ENCODE data around the gene CRIP3. TPM values are rescaled to one million over a fixed set of nuclear protein-coding genes. Genes with fewer than 3 reads are reported as not detected.

The CRIP3 gene
- total and polyA plus RNA-seq, 9 donors: 0.80 to 2.6 (median 1.7) TPM

DNA sequence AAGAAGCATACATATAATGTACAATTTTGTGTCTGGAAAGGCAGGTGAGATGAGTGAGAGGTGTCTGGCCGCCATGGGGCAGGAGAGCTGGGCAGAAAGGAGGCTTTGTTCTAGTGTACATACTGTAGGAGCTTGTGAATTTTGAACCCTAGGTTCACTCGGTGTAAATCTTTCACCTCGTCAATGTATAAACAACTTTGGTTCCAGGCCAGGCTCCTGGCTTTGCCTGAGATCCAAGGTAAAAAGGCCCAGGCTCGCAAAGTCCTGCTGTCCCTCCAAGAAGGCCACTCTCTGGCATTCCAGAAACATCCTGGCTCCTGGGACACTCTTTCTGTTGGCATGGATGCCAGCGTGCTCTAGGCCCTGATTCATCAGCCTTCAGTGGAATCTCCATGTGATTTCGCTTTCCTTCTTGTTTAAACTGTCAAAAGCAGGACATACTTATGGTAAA, 17.7 kb downstream of the CRIP3 start:
- intact Hi-C loops (cut with DNase I): no loop called here
- Histone ChIP-seq H3K4me3 (no peak overlapping the region), H3K27me3 (no peaks in the 10 kb centered on the region), H3K36me3 (no peaks in the 10 kb centered on the region), H3K4me1 (ENCODE audit: insufficient read depth) (no peaks in the 10 kb centered on the region), H3K27ac (no peak overlapping the region), H3K9me3 (no peaks in the 10 kb centered on the region)
- no peak for TF ChIP-seq EP300 (IDR thresholded peaks at IDR 0.05)
- no peak for TF ChIP-seq POLR2A (IDR thresholded peaks at IDR 0.05)
- TF ChIP-seq, protein P1, sequence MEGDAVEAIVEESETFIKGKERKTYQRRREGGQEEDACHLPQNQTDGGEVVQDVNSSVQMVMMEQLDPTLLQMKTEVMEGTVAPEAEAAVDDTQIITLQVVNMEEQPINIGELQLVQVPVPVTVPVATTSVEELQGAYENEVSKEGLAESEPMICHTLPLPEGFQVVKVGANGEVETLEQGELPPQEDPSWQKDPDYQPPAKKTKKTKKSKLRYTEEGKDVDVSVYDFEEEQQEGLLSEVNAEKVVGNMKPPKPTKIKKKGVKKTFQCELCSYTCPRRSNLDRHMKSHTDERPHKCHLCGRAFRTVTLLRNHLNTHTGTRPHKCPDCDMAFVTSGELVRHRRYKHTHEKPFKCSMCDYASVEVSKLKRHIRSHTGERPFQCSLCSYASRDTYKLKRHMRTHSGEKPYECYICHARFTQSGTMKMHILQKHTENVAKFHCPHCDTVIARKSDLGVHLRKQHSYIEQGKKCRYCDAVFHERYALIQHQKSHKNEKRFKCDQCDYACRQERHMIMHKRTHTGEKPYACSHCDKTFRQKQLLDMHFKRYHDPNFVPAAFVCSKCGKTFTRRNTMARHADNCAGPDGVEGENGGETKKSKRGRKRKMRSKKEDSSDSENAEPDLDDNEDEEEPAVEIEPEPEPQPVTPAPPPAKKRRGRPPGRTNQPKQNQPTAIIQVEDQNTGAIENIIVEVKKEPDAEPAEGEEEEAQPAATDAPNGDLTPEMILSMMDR (IDR thresholded peaks at IDR 0.05): no peak
- 74 to 80% (median 78%) methylated on average over 6 of the region's 6 CpGs for WGBS, 3 donors
- no peak for DNase-seq

DNA sequence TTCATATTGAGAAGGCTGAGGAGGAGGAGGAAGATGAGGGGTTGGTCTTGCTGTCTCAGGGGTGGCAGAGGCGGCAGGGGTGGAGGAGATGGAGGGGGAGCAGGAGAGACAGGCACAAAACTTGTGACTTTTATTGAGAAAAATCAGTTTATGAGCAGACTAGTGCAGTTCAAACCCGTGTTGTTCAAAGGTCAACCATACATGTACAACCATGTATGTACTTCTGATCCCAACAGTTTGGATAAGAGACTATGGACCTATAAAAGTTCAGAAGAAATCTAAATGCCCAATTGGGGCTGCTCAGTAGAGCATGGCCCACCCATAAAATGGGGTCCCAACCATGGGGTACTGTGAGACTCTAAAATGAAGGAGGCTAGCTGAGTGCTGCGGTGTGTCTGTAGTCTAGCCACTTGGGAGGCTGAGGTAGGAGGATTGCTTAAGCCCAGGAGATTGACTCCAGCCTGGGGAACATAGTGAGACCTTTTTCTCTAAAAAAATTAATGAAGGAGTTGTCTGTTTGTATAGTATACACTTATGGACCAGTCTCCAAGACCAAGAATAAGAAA, 18.2 kb downstream of the CRIP3 start:
- intact Hi-C loops (cut with DNase I): no loop called here
- H3K4me1 ChIP-seq (ENCODE audit: insufficient read depth): no peaks in the 10 kb centered on the region
- no peaks in the 10 kb centered on the region for H3K9me3 ChIP-seq
- H3K36me3 ChIP-seq: no peaks in the 10 kb centered on the region
- TF ChIP-seq EP300 (IDR thresholded peaks at IDR 0.05): no peak
- TF ChIP-seq, protein P1 (IDR thresholded peaks at IDR 0.05): no peak
- no peak for TF ChIP-seq POLR2A (IDR thresholded peaks at IDR 0.05)
- 69 to 88% (median 71%) methylated on average over 3 of the region's 3 CpGs for WGBS, 3 donors
- no peak for DNase-seq
- no peaks in the 10 kb centered on the region for H3K27me3 ChIP-seq
- no peak overlapping the region for H3K4me3 ChIP-seq
- no peak overlapping the region for H3K27ac ChIP-seq

DNA sequence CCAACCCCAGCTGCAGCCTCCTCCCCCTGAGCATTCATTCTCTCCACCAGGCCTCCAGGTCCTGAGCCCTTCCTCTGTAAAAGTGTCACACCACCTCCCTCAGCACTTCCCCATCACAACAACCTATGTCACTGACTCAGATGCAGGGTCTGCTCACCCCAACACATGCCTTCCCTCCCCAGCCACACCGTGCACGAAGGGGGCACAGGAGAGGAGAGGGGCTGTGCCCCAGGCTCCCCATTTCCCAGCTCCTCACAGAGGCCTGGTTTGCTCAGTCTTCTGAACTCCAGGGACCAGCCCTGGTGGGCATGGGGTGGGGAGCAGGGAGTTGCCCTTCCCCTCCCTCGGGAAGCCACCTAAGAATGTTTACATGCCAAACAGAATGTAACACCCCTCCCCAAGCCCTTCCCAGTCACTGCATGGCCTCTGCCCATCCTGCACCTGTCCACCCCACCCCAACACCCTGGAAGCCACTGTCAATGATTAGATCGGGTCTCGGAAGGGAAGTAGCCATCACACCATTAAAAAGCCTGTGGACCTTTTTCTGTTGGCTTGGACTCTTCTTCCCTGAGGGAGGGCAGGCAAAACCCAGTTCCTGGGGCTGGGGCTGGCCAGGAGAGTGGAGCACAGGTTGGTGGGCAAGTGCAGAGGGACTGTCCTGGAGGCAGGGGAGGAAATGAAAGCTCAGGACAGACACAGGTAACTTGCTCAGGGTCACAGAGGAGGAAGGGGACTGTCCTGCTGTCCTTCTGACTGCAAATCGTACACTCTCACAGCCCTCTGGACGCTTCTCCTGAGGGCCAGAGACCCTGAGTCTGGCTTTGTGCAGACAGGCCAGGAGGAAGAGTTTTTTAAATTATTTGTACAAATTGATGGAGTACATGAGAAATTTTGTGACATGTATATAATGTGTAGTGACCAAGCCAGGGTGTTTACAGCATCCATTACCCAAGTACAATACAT, 20.6 kb downstream of the CRIP3 start:
- TF ChIP-seq POLR2A (IDR thresholded peaks at IDR 0.05) (no peak), EP300 (IDR thresholded peaks at IDR 0.05) (no peak)
- TF ChIP-seq, protein P1 (IDR thresholded peaks at IDR 0.05): no peak
- H3K9me3 ChIP-seq: no peaks in the 10 kb centered on the region
- H3K27me3 ChIP-seq: no peaks in the 10 kb centered on the region
- intact Hi-C loops (cut with DNase I): no loop called here
- H3K4me1 ChIP-seq (ENCODE audit: insufficient read depth): no peaks in the 10 kb centered on the region
- 69 to 76% (median 70%) methylated on average over 7 of the region's 7 CpGs for WGBS, 3 donors
- H3K27ac ChIP-seq: no peak overlapping the region
- H3K36me3 ChIP-seq: no peaks in the 10 kb centered on the region
- no peak overlapping the region for H3K4me3 ChIP-seq
- peak in 1 of 5 donors; percentile 7 for DNase-seq

DNA sequence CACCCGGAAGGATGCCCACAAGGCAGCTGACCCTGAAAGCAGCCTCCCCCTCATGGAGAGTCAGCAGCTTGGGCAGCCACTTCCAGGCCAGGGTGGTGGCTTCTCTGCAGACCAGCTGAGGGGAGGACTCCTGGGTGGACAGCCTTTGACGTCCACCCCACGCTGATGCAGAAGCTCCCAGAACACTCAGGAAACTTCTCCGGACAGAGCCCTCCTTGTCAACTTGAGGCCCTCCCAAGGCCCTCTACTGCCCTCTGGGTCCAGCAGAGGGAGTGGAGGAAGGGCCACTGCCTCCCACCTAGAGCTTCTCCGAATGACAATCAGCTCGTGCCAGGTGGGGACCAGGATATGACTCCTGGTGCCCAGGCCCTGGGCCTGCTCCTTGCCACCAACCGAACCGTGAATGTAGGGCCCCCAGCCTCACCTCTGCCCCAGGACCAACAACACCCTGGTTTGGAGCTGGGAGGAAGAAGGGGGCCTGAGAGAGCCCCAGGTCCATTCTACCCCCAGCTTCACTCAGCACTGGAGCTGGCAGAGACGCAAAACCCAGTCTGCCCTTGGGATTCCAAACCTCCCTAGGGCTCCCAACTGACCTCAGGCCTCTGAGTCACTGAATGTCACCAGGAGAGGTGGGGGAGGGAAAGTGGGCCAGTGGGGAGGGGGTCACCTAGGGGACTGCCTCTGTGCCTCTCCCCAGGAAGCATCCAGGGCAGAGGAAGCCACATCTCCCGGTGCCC, 21.5 kb downstream of the CRIP3 start:
- H3K9me3 ChIP-seq: no peaks in the 10 kb centered on the region
- intact Hi-C loops (cut with DNase I): no loop called here
- H3K4me1 ChIP-seq (ENCODE audit: insufficient read depth): no peaks in the 10 kb centered on the region
- WGBS, 3 donors: 57 to 62% (median 60%) methylated on average over 9 to 10 of the region's 10 CpGs
- H3K4me3 ChIP-seq: no peak overlapping the region
- no peak overlapping the region for H3K27ac ChIP-seq
- no peaks in the 10 kb centered on the region for H3K27me3 ChIP-seq
- no peak for DNase-seq
- H3K36me3 ChIP-seq: no peaks in the 10 kb centered on the region
- no peak for TF ChIP-seq POLR2A (IDR thresholded peaks at IDR 0.05)
